ENCODE results near the gene ETS1.

DNA sequence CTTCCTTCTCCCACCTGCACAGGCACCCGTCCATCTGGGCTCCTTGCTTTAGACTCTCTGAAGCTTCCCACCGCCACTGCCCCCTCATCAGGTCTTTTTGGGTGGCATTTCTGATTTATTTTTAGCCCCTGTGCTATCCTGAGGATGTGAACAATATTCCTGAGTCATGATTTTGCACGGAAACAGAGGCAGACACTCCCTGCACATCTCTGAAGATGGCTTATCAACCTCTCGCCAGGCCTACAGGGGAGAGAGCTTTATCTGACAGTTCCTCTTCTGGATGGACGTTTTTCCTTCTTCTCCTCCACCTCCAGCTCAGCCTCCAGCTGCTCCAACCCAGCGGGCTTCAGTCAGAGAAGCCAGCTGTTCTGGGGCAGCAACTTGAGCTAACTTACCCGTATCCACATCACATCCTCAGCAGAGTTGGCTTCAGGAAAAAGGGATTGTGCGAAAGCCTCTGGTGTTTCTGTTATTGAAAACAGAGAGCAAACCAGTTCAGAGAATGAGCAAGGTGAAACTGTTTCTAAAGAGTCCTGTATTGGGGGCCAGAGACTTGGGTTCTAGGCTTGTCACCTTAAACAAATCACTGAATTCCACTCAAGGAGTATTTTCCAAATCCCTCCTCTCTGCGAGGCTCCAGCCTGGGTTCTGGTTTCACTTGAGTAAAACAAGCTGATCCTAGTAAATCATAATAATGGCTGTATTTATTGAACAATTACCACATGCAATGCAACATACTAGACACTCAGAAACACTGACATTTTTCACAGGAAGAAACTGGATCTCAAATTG, 33.1 kb upstream of the ETS1 start:
- TF ChIP-seq CTCF (IDR thresholded peaks at IDR 0.05; ENCODE audit: poor library complexity) (no peak), EZH2 (IDR thresholded peaks at IDR 0.05; ENCODE audit: borderline replicate concordance) (no peak), EZH2phosphoT487 (IDR thresholded peaks at IDR 0.05; ENCODE audit: low read depth, severe bottlenecking, unreplicated experiment) (no peak)
